ENCODE results near the gene BBX.
"Not testable (repeated sequence)": the region's sequence is repeated elsewhere in the genome, so short reads cannot be mapped to it uniquely, and the experiment has no call there.

Gene BBX

DNA sequence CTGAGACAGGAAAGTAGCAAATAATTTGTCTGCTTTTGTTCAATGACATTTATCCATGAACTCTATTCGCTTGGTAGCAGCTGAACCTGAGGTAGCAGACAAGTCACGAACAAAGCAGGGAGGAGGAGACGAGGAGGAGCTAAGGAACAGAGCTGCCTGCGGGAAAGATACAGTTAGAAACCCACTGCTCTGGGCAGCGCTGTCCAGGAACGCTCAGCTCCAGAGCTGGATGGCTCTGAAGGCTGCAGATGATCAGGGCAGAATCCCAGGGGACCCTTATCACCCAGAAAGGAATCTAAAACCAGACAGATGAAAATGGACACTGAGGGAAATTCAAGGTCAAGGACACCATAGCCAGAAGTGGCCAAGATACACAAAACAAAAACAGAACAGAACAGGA is 310.3 kb downstream of the BBX start:
- DNase-seq (ENCODE audit: extremely low read depth in 1 of 2, low read depth in 1 of 2) = no peak

DNA sequence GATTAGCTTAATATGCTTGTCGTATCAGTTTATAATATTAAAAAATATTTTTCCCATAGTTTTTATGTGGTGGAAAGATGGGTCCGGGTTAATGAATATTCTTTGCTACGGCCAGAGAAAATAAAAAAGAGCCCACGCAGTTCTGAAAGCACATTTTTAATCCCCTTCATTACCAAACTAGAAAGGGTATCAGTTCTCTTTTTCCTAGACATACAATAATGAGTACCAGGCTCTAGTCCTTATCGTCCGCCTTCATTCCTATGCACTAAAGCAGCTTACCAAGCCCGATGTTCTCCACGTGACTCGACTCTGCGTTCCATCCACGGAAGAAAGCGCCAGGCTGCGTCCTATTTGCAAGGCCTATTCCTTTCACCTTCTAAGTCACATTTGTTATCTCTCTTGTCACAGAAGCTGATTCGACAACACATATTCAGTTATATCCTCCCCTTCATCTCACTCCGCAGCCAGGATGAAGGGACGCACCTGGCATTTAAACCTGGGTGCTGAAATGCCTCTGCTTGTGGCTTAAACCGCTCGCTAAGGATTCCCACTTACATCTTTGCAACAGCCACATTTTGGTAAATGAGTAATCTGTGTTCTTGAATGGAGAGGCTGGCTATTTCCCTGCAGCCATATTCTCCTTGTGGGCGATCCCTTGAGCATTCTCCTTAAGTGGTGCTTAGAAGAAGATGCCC is 311.1 kb downstream of the BBX start:
- DNase-seq (ENCODE audit: extremely low read depth in 1 of 2, low read depth in 1 of 2) = no peak

DNA sequence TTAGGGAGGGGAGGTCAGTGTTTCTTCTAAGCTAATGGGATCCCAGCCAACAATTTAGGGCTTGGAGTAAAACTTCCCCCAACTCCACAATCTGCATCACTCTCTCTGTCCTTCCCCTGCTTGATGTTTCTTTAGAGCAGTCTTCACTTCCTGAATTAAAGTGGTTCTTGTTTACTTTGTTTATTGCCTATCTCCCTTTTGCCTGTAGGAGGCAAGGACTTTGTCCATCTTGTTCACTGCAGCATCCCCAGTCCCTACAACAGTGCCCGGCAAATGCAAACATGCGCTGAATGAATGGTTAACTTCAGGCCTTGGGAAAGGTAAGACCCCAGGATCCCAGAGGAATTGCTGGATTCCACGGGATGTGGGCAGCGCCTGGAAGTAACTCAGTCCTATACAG is 312.2 kb downstream of the BBX start:
- DNase-seq (ENCODE audit: extremely low read depth in 1 of 2, low read depth in 1 of 2) = not testable (repeated sequence)

DNA sequence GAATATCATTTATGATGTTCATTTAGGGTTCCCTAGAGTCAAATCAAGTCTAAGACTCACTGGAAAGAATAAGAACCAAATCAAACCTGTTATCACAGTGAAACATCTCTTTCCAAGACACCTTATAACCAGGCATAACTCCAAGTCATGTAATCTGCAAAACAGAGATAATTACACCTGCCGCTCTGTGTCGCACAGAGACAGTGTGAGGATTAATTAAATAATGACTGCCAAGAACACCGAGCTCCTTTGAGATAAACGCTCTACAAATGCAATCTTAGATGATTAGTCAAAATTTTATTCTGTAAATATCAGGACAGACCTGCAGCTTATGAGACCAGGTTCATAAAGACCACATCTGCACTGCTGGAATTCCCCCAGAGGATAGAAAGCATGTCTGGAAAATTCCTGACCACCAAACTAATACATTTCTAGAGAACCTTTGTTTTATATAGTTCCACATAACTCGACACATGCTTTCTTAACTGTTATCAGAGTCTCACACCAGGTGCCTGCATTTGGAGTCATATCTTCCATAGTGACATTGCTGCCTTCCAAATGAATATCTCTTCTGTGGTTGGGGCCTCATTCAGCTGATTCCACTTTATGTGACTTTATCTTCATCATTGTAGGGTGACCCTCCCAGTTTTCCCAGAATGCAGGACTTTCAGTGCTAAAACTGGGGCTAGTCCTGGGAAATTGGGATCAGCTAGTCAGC is 315.3 kb downstream of the BBX start:
- DNase-seq (ENCODE audit: extremely low read depth in 1 of 2, low read depth in 1 of 2) = no peak

DNA sequence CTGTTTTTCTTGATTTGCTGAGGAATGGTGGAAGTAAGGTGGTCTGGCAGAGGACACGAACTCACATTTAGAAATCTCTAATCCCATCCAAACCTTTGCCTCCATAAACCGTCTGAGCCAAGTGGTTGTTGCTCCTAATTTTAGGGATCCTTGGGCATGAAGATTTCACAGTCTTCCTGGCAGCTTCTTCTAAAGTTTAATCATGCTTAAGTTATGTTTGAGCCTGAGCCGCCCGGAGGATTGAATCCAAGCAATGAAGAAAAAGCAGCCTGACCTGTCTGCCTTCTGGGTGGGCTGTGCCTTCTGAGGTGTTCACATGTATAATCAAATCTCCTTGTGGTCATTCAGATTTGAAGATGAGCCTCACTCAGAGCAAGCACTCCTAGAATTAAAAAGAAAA is 319.1 kb downstream of the BBX start:
- no peak for DNase-seq (ENCODE audit: extremely low read depth in 1 of 2, low read depth in 1 of 2)

DNA sequence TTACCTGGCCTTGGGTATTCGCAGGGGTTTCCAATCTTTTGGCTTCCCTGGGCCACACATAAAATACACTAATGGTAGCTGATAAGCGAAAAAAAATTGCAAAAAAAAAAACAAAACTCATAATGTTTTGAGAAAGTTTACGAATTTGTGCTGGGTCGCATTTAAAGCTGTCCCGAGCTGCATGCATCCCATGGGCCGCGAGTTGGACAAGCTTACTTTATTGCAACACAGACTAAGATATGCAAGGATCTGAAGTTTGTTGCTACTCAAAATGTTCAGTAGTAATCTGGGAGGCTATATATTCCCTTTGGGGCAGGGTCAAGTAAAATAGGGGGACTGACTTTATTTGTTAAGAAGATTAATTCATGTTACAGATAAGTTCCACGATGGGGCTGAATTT is 320.2 kb downstream of the BBX start:
- no peak for DNase-seq (ENCODE audit: extremely low read depth in 1 of 2, low read depth in 1 of 2)

DNA sequence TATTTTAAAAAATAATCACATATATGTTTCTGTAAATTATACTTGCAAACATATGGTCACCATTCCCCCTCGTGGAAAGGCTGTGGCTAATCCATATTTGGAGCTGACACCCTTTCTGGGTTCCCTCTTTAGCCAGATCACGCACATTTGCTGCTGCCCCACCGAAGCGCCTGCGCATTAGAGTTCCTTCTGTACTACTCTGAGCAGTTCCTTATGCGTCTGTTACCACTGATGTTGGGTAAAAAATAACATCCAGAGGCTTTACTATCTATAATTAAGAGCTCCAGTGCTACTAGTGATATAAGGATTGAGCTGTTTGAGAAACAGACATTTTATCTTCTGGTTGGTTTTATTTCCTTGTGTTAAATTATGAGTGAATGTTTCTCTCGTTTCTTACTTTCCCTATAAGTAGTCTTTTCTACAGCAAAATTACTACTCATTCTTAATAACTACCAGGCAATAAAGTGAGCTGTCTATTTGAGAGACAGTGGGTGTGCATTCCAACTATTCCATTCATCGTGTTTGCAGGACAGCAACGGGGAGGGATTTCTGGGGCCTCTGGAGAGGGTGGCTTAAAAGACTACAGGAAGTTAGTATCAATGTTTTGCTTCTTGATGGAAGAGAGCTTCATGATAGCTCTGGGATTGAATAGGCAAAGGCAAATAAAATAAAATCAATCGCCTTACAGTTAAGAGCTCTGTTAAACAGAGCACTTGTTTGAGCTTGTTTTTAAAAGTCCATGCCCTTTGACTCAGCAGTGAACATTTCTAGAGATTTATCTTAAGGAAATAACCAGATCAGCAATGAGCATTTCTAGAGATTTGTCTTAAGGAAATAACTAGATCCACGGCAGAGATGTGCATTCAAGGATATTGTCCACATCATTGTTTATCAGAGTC is 322.9 kb downstream of the BBX start:
- no peak for DNase-seq (ENCODE audit: extremely low read depth in 1 of 2, low read depth in 1 of 2)

DNA sequence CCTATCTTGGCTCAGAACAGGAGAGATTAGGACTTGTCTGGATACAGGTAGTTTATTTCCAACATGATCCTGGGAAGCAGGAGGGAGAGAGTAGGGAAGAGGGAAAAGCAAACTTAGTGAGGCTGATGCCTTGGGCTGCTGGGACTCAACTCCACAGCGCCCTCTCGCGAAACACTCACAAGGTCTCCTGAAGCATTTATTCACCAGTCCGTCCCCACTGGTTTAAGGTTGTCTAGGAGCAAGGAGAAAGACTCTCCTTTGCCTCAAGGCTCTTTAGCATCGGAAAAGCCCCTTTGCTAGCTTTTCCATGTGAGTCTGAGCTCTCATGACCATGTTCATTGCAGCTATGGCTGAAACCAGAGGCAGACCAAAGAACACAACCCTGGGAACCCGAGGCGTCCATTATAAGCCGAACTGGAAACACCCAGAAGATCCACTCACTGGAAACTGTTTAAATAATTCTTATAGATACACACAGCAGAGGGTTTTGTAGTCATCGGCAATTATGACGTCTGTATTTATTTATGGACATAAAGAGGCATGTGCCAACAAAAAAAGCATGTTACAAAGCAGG is 323.6 kb downstream of the BBX start:
- DNase-seq (ENCODE audit: extremely low read depth in 1 of 2, low read depth in 1 of 2) = peak in 1 of 2 donors; percentile 6

DNA sequence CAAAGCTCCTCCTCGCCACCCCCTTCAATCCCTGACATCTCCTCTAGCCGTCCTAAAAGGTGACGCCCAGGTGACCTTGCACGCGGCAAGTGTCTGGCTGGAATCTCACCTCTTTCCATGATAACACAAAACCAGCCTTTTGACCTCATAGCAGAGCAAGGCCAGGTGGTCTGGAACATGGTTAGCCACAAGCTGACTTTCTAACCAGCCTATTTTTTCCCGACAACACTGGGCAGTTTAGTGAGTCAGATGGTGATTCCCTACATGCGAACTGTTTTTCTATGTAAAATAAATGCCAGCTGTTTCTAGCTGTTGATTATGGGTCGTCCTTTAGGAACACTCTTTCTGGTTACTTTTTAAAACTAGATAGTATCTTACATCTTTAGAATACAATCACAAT is 325.0 kb downstream of the BBX start:
- DNase-seq (ENCODE audit: extremely low read depth in 1 of 2, low read depth in 1 of 2) = no peak

DNA sequence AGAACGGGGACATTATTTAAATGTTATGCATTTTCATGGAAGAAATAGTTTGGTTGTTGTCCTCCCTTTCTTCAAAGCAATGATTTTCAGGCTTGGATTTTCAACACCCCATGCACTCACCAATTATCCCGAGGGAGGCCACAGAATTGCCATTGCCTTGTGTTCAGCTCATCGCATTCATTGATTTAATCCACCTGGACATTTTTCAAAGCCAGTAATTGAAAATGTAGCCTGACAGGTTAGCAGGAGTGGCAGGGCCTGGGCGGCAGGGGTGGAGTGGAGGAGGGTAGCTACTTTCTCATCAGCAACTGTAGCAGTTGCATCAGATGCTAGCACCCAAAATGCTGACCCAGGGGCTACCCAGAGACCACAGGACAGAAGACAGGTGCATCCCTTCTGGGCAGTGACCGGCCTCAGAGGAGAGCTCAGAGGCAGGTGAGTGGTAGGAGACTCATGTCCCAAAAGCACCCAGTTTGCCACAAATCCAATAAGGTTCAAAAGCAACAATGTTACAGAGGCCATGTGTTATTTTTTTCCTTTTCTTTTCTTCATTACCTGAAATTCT is 325.7 kb downstream of the BBX start:
- DNase-seq (ENCODE audit: extremely low read depth in 1 of 2, low read depth in 1 of 2) = no peak

DNA sequence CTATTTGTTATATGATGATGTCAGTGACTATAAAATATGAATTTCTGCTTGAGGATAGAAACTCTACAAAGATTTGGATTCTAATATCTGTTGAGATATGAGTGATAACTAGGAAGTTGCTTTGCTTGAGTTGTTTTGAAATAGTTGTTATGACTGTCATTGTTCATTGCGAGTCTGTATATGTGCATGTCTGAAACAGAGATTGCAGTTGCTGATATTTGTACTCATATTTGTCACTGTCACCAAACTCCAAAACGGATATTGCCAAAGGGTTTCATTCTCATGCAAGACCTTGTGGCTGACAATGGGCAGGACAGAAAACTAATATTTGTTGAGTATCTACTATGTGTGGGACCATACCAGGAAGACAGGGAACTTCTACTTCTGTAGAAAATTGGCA is 327.9 kb downstream of the BBX start:
- DNase-seq (ENCODE audit: extremely low read depth in 1 of 2, low read depth in 1 of 2) = no peak

DNA sequence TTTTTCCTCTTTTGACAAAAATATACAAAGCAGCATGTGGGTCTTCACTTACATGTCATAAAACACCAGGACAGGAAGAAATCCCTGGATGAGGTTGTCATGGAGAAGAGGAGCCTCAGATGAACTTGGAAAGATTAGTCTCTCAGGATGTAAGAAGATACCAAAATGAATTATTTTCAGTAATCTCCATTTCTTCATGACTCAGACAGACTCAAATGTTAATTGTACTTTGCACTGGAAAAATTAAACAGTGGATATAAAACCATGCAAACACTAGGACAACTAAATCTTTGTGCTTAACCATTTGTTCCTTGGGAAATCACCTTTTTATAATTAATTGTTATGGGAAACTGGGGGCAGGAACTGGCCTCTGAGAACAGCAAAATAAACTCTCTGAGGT is 331.1 kb downstream of the BBX start:
- DNase-seq (ENCODE audit: extremely low read depth in 1 of 2, low read depth in 1 of 2) = no peak

DNA sequence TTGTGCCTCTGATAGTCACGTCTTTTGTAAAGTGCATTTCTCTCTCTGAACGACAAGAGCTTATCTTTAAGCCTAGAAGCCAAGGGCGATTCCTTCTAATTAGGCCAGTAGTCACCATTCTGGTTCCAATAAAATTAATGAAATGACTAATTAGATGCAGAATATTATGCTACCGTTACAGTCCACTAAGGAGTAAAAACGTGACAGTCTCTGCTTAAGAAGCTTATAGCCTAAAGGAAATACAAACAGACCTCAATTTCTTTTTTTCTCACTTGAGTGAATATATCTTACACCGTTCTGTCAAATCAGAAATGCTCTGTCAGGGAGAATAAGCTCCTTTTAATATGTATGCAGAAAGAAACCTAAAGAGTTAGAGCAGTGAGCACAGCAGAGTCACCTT is 332.0 kb downstream of the BBX start:
- no peak for DNase-seq (ENCODE audit: extremely low read depth in 1 of 2, low read depth in 1 of 2)

DNA sequence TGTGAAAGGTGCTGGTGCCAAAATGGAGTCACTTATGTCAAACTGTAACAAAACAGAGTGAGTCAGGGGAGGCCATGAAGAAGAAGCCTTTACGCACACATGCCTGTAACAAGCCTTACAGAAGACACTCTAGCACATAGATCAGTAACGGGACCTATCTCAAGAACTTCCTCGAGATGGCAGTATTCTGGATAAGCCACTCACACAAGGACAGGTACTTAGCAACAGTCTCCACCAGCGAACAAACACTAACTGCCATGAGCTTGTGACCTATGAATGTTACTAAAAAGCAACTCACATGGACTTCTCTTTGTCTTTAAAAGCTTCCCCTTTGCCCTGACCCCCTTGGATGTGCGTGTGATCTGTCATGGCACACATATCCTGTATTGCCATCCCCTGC is 332.9 kb downstream of the BBX start:
- DNase-seq (ENCODE audit: extremely low read depth in 1 of 2, low read depth in 1 of 2) = no peak

DNA sequence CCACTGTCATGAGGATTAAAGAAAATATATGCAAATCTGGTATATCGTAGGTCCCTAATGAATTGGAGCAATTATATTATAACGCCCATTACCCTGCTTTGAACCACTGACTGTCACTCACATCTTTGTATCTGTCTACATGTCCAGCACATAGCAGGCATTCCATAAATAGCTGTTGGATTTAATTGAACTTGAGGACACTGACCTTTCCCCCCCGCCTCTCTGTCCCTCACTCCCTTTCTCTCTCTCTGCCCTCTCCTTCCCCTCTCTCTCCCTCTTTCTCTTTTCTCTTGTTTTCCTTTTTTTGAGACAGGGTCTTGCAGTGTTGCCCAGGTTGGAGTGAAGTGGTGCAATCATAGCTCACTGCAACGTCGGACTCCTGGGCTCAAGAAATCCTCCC is 335.1 kb downstream of the BBX start:
- no peak for DNase-seq (ENCODE audit: extremely low read depth in 1 of 2, low read depth in 1 of 2)

DNA sequence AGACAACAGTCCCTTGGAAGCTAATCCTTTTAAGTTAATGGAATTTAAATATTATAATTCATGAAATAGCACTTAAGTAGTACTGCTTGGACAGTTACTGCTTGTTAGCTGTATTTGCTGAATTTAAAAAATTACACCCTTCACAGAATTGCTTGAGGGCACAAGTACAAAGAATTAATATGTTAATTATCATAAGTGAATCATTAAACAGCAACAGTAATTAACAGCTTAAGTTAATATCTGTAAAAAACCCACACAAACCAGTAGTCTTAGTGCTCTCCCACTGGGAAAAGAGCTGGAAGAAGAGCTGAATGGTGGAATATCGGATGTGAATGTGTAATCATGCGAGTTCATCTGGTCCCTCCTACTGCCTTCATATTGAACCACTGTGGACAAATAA is 336.1 kb downstream of the BBX start:
- no peak for DNase-seq (ENCODE audit: extremely low read depth in 1 of 2, low read depth in 1 of 2)
